ENCODE data around the gene SH3BP4. TPM values are rescaled to one million over a fixed set of nuclear protein-coding genes. Genes with fewer than 3 reads are reported as not detected.

The SH3BP4 gene
- total RNA-seq: 11.7 TPM
- polyA plus RNA-seq: 14.3 TPM

GRCh38 chr2:234951664-234952269, at the start of gene SH3BP4:
TSS of gene SH3BP4 (plus strand) at chr2:234952017. CDS start at chr2:235035003, 82,986 bp downstream.
- WGBS: 1% methylated on average over 77 of the region's 88 CpGs
- no peak for DNase-seq (ENCODE audit: extremely low spot score)
- Histone ChIP-seq H3K4me3 (ENCODE audit: low read depth, low read length) (peak within 1 kb of the TSS; percentile 88), H3K4me1 (ENCODE audit: insufficient read depth) (no peaks in the 10 kb centered on the region), H3K27ac (ENCODE audit: low read depth) (peak within 1 kb of the TSS; percentile 16), H3K36me3 (ENCODE audit: insufficient read depth) (no peaks in the 10 kb centered on the region)

- no peak overlapping the region for H3K27ac ChIP-seq (ENCODE audit: low read depth)
- DNase-seq (ENCODE audit: extremely low spot score): no peak
- 92% methylated on average over 2 of the region's 2 CpGs for WGBS
These were observed 47.0 kb upstream of the SH3BP4 start for GRCh38 chr2:234904785-234905184.

GRCh38 chr2:234905547-234906265, 46.1 kb upstream of the SH3BP4 start:
- Histone ChIP-seq H3K4me3 (ENCODE audit: low read depth, low read length) (no peak overlapping the region), H3K4me1 (ENCODE audit: insufficient read depth) (no peaks in the 10 kb centered on the region), H3K36me3 (ENCODE audit: insufficient read depth) (no peaks in the 10 kb centered on the region), H3K27ac (ENCODE audit: low read depth) (no peak overlapping the region)
- no peak for DNase-seq (ENCODE audit: extremely low spot score)
- 82% methylated on average over 12 of the region's 12 CpGs for WGBS

More at GRCh38 chr2:234904785-234905184, 47.0 kb upstream of the SH3BP4 start:
- no peaks in the 10 kb centered on the region for H3K4me1 ChIP-seq (ENCODE audit: insufficient read depth)
- H3K36me3 ChIP-seq (ENCODE audit: insufficient read depth): no peaks in the 10 kb centered on the region
- H3K4me3 ChIP-seq (ENCODE audit: low read depth, low read length): no peak overlapping the region

- H3K36me3 ChIP-seq (ENCODE audit: insufficient read depth): no peaks in the 10 kb centered on the region
- no peak overlapping the region for H3K4me3 ChIP-seq (ENCODE audit: low read depth, low read length)
- no peak for DNase-seq (ENCODE audit: extremely low spot score)
- H3K27ac ChIP-seq (ENCODE audit: low read depth): no peak overlapping the region
- WGBS: 76% methylated on average over 3 of the region's 3 CpGs
- no peaks in the 10 kb centered on the region for H3K4me1 ChIP-seq (ENCODE audit: insufficient read depth)
These were observed 41.6 kb upstream of the SH3BP4 start for GRCh38 chr2:234910186-234910679.

- 31% methylated on average over 2 of the region's 2 CpGs for WGBS
- Histone ChIP-seq H3K4me3 (ENCODE audit: low read depth, low read length) (no peak overlapping the region), H3K36me3 (ENCODE audit: insufficient read depth) (no peaks in the 10 kb centered on the region), H3K4me1 (ENCODE audit: insufficient read depth) (no peaks in the 10 kb centered on the region), H3K27ac (ENCODE audit: low read depth) (no peak overlapping the region)
- DNase-seq (ENCODE audit: extremely low spot score): no peak
These were observed 40.5 kb upstream of the SH3BP4 start for GRCh38 chr2:234911271-234911670.

- Histone ChIP-seq H3K4me3 (ENCODE audit: low read depth, low read length) (no peak overlapping the region), H3K4me1 (ENCODE audit: insufficient read depth) (no peaks in the 10 kb centered on the region), H3K27ac (ENCODE audit: low read depth) (no peak overlapping the region), H3K36me3 (ENCODE audit: insufficient read depth) (no peaks in the 10 kb centered on the region)
- WGBS: 74% methylated on average over 3 of the region's 3 CpGs
- DNase-seq (ENCODE audit: extremely low spot score): no peak
These were observed 39.4 kb upstream of the SH3BP4 start for GRCh38 chr2:234912437-234912836.

GRCh38 chr2:234913208-234913626, 38.6 kb upstream of the SH3BP4 start:
- 57% methylated on average over 5 of the region's 5 CpGs for WGBS
- Histone ChIP-seq H3K36me3 (ENCODE audit: insufficient read depth) (no peaks in the 10 kb centered on the region), H3K4me1 (ENCODE audit: insufficient read depth) (no peaks in the 10 kb centered on the region), H3K27ac (ENCODE audit: low read depth) (no peak overlapping the region), H3K4me3 (ENCODE audit: low read depth, low read length) (no peak overlapping the region)
- DNase-seq (ENCODE audit: extremely low spot score): no peak

- no peak for DNase-seq (ENCODE audit: extremely low spot score)
- Histone ChIP-seq H3K27ac (ENCODE audit: low read depth) (no peak overlapping the region), H3K4me1 (ENCODE audit: insufficient read depth) (no peaks in the 10 kb centered on the region), H3K36me3 (ENCODE audit: insufficient read depth) (no peaks in the 10 kb centered on the region), H3K4me3 (ENCODE audit: low read depth, low read length) (no peak overlapping the region)
- 90% methylated on average over 9 of the region's 9 CpGs for WGBS
These were observed 37.3 kb upstream of the SH3BP4 start for GRCh38 chr2:234914371-234915154.

GRCh38 chr2:234916674-234917073, 35.1 kb upstream of the SH3BP4 start:
- 96% methylated on average over 5 of the region's 5 CpGs for WGBS
- no peak for DNase-seq (ENCODE audit: extremely low spot score)
- H3K36me3 ChIP-seq (ENCODE audit: insufficient read depth): no peaks in the 10 kb centered on the region

GRCh38 chr2:234917211-234917975, 34.4 kb upstream of the SH3BP4 start:
- no peak overlapping the region for H3K4me3 ChIP-seq (ENCODE audit: low read depth, low read length)
- H3K36me3 ChIP-seq (ENCODE audit: insufficient read depth): no peaks in the 10 kb centered on the region
- DNase-seq (ENCODE audit: extremely low spot score): no peak
- 53% methylated on average over 6 of the region's 6 CpGs for WGBS
- no peaks in the 10 kb centered on the region for H3K4me1 ChIP-seq (ENCODE audit: insufficient read depth)
- no peak overlapping the region for H3K27ac ChIP-seq (ENCODE audit: low read depth)

More at GRCh38 chr2:234916674-234917073, 35.1 kb upstream of the SH3BP4 start:
- Histone ChIP-seq H3K4me3 (ENCODE audit: low read depth, low read length) (no peak overlapping the region), H3K4me1 (ENCODE audit: insufficient read depth) (no peaks in the 10 kb centered on the region), H3K27ac (ENCODE audit: low read depth) (no peak overlapping the region)

- no peak for DNase-seq (ENCODE audit: extremely low spot score)
- Histone ChIP-seq H3K36me3 (ENCODE audit: insufficient read depth) (no peaks in the 10 kb centered on the region), H3K4me1 (ENCODE audit: insufficient read depth) (no peaks in the 10 kb centered on the region), H3K27ac (ENCODE audit: low read depth) (no peak overlapping the region), H3K4me3 (ENCODE audit: low read depth, low read length) (no peak overlapping the region)
- 96% methylated on average over 3 of the region's 3 CpGs for WGBS
These were observed 32.1 kb upstream of the SH3BP4 start for GRCh38 chr2:234919711-234920110.

GRCh38 chr2:234920836-234921235, 31.0 kb upstream of the SH3BP4 start:
- WGBS: 90% methylated on average over 2 of the region's 2 CpGs

GRCh38 chr2:234929002-234929401, 22.8 kb upstream of the SH3BP4 start:
- Histone ChIP-seq H3K4me3 (ENCODE audit: low read depth, low read length) (no peak overlapping the region), H3K36me3 (ENCODE audit: insufficient read depth) (no peaks in the 10 kb centered on the region), H3K4me1 (ENCODE audit: insufficient read depth) (no peaks in the 10 kb centered on the region), H3K27ac (ENCODE audit: low read depth) (no peak overlapping the region)
- 96% methylated on average over 11 of the region's 11 CpGs for WGBS
- no peak for DNase-seq (ENCODE audit: extremely low spot score)

More at GRCh38 chr2:234920836-234921235, 31.0 kb upstream of the SH3BP4 start:
- no peaks in the 10 kb centered on the region for H3K4me1 ChIP-seq (ENCODE audit: insufficient read depth)
- no peak for DNase-seq (ENCODE audit: extremely low spot score)
- H3K27ac ChIP-seq (ENCODE audit: low read depth): no peak overlapping the region
- no peaks in the 10 kb centered on the region for H3K36me3 ChIP-seq (ENCODE audit: insufficient read depth)
- no peak overlapping the region for H3K4me3 ChIP-seq (ENCODE audit: low read depth, low read length)
